KMS-11 (cell line): ENCODE measurements around the gene SLC22A31.
"Not testable (repeated sequence)": the region's sequence is repeated elsewhere in the genome, so short reads cannot be mapped to it uniquely, and the experiment has no call there.

Experiments used
- H2AFZ ChIP-seq: fragments of 200-600 bp; sonication (generic); 2 replicates; pipeline ENCODE4 v1.6.1; 2016; ENCODE audit warnings: antibody characterized with exemption, mixed run types, low read depth
- H3K27ac ChIP-seq: fragments of 200-600 bp; sonication (generic); 2 replicates; pipeline ENCODE4 v1.6.1; 2016; ENCODE audit warnings: mild to moderate bottlenecking, mixed run types
- H3K27me3 ChIP-seq: fragments of 200-600 bp; sonication (generic); 2 replicates; pipeline ENCODE4 v1.6.1; 2017; ENCODE audit warnings: mild to moderate bottlenecking, low read depth, mixed run types, moderate library complexity; ENCODE audit not compliant: insufficient read depth
- H3K36me3 ChIP-seq: fragments of 200-600 bp; sonication (generic); 2 replicates; pipeline ENCODE4 v1.6.1; 2017; ENCODE audit warnings: mild to moderate bottlenecking, mixed run types; ENCODE audit not compliant: insufficient read depth
- H3K4me1 ChIP-seq: fragments of 200-600 bp; sonication (generic); 2 replicates; pipeline ENCODE4 v1.6.1; 2016; ENCODE audit warnings: mild to moderate bottlenecking, low read depth, mixed run types; ENCODE audit not compliant: poor library complexity, severe bottlenecking
- H3K4me2 ChIP-seq: fragments of 200-600 bp; sonication (generic); 2 replicates; pipeline ENCODE4 v1.7.0; 2016; ENCODE audit warnings: mild to moderate bottlenecking, mixed run types
- H3K4me3 ChIP-seq: fragments of 200-600 bp; sonication (generic); IDR thresholded peaks from 2 replicates; pipeline ENCODE4 v1.6.1; 2017; ENCODE audit warnings: low read depth, low read length, mixed read lengths; ENCODE audit not compliant: insufficient read depth
- H3K79me2 ChIP-seq: fragments of 200-600 bp; sonication (generic); 2 replicates; pipeline ENCODE4 v1.6.1; 2016; ENCODE audit warnings: low read depth, mixed run types; ENCODE audit not compliant: insufficient read depth
- H3K9ac ChIP-seq: fragments of 200-600 bp; sonication (generic); 2 replicates; pipeline ENCODE4 v1.6.1; 2016; ENCODE audit warnings: mild to moderate bottlenecking, mixed run types
- H4K20me1 ChIP-seq: fragments of 200-600 bp; sonication (generic); 2 replicates; pipeline ENCODE4 v1.6.1; 2016; ENCODE audit warnings: mild to moderate bottlenecking, mixed run types; ENCODE audit not compliant: insufficient read depth
- CTCF ChIP-seq: fragments of 200-600 bp; sonication (generic); conservative IDR thresholded peaks from 2 replicates; pipeline ENCODE4 v1.6.1; 2017; ENCODE audit warnings: low read depth, mild to moderate bottlenecking, antibody characterized with exemption, low read length, moderate library complexity, mixed read lengths

SLC22A31 gene

DNA sequence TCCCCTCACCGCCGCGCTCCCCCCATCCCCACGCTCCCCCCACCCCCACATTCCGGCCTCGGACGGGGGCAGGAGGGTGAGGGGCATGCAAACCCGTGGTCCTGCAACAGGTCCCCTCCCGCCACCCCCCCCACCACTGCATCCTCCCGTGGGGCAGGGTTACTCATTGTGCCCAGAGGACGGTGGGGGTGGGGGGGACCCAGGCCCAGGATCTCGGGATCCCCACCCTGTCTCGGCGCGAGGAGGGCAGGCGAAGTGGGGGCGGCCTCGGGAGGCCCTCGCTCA lies 8.5 kb downstream of the SLC22A31 start:
- no peak overlapping the region for H3K27ac ChIP-seq
- H3K36me3 ChIP-seq, result no peaks in the 10 kb centered on the region
- no peak overlapping the region for H3K4me3 ChIP-seq
- H3K4me2 ChIP-seq, result peak overlapping the region; percentile 45; the same call in 1 of the 2 replicates
- H4K20me1 ChIP-seq, result no peaks in the 10 kb centered on the region
- no peak for TF ChIP-seq CTCF
- peaks cover 2% of the 10 kb centered on the region; the same call in 1 of the 2 replicates for H3K27me3 ChIP-seq
- H3K79me2 ChIP-seq, result no peaks in the 10 kb centered on the region
- no peaks in the 10 kb centered on the region for H3K4me1 ChIP-seq
- peak overlapping the region; percentile 71 for H2AFZ ChIP-seq
- peak overlapping the region; percentile 39; the same call in 1 of the 2 replicates for H3K9ac ChIP-seq

- H2AFZ ChIP-seq, result no peak overlapping the region
- no peak overlapping the region for H3K27ac ChIP-seq
- H3K36me3 ChIP-seq, result no peaks in the 10 kb centered on the region
- no peak overlapping the region for H3K4me2 ChIP-seq
- H3K79me2 ChIP-seq, result no peaks in the 10 kb centered on the region
- no peaks in the 10 kb centered on the region for H3K4me1 ChIP-seq
- no peaks in the 10 kb centered on the region for H4K20me1 ChIP-seq
- peaks cover 2% of the 10 kb centered on the region; the same call in 1 of the 2 replicates for H3K27me3 ChIP-seq
- H3K4me3 ChIP-seq, result no peak overlapping the region
- no peak for TF ChIP-seq CTCF
- H3K9ac ChIP-seq, result no peak overlapping the region
Observed at GRCh38 chr16:89191033-89191900, 9.1 kb downstream of the SLC22A31 start.

DNA sequence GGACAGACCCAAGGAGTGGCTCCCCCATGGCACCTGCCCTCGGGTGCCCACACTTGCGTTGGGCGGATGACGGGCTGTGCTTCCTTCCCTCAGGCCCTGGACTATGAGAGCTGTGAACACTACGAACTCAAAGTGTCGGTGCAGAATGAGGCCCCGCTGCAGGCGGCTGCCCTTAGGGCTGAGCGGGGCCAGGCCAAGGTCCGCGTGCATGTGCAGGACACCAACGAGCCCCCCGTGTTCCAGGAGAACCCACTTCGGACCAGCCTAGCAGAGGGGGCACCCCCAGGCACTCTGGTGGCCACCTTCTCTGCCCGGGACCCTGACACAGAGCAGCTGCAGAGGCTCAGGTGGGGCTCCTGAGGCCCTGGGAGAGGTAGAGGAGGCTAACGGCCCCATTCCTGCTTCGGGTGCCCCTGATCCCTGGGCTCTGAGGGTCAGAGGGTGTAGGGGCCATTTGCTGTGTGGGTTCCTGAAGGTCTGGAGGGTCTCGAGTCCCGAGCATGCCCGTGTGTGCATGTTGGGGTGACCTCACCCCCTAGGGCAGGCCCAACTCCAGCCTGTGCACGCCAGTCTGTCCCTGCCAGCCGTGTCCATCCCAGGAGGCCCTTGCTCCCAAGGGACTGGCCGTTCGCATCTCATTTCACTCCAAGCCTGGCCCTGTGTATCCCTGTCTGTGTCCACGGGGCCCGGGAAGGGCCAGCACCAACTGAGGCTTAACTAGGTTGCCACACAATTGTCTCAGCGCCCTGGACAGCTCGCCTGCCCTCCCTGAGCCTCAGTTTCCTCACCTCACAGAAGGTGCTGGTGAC lies 10.0 kb downstream of the SLC22A31 start:
- H4K20me1 ChIP-seq, result no peaks in the 10 kb centered on the region
- H3K36me3 ChIP-seq, result no peaks in the 10 kb centered on the region
- no peak overlapping the region for H3K4me2 ChIP-seq
- no peak for TF ChIP-seq CTCF
- H3K27ac ChIP-seq, result no peak overlapping the region
- H3K27me3 ChIP-seq, result peaks cover 2% of the 10 kb centered on the region; the same call in 1 of the 2 replicates
- H3K4me1 ChIP-seq, result no peaks in the 10 kb centered on the region
- no peak overlapping the region for H2AFZ ChIP-seq
- no peaks in the 10 kb centered on the region for H3K79me2 ChIP-seq
- no peak overlapping the region for H3K4me3 ChIP-seq
- H3K9ac ChIP-seq, result no peak overlapping the region

GRCh38 chr16:89189358-89190025 lies 10.8 kb downstream of the SLC22A31 start:
- no peaks in the 10 kb centered on the region for H3K79me2 ChIP-seq
- H3K36me3 ChIP-seq, result no peaks in the 10 kb centered on the region
- H2AFZ ChIP-seq, result no peak overlapping the region
- H3K4me2 ChIP-seq, result no peak overlapping the region
- no peaks in the 10 kb centered on the region for H4K20me1 ChIP-seq
- no peak overlapping the region for H3K27ac ChIP-seq
- peaks cover 6% of the 10 kb centered on the region for H3K27me3 ChIP-seq
- H3K9ac ChIP-seq, result no peak overlapping the region
- no peak for TF ChIP-seq CTCF
- no peak overlapping the region for H3K4me3 ChIP-seq
- H3K4me1 ChIP-seq, result no peaks in the 10 kb centered on the region

GRCh38 chr16:89188471-89189357 lies 11.6 kb downstream of the SLC22A31 start:
- not testable (repeated sequence) for H3K4me2 ChIP-seq, H3K79me2 ChIP-seq, H2AFZ ChIP-seq, H3K36me3 ChIP-seq, H3K4me3 ChIP-seq, H3K9ac ChIP-seq, H4K20me1 ChIP-seq, H3K27ac ChIP-seq, H3K4me1 ChIP-seq
- peaks cover 14% of the 10 kb centered on the region for H3K27me3 ChIP-seq
